Measurements from ENCODE around the gene ERN1. TPM values are rescaled to one million over a fixed set of nuclear protein-coding genes. Genes with fewer than 3 reads are reported as not detected.
A peak's percentile ranks its signal among the peaks of the same experiment; 100 is the strongest.
"Not testable (repeated sequence)": the region's sequence is repeated elsewhere in the genome, so short reads cannot be mapped to it uniquely, and the experiment has no call there.

The ERN1 gene
- 5.9 TPM for total RNA-seq
- 7.4 TPM for polyA plus RNA-seq
- long read RNA-seq, donor 1, partial matches to known transcripts, result 0 of 1 reads
- long read RNA-seq, donor 1, other reads (novel, unspliced or antisense), result 0 of 1 reads
- long read RNA-seq, donor 2, result 0 reads
- long read RNA-seq, donor 3, transcript ERN1-208 (1 exons, 2,068 nt), result major isoform, 5 of 5 reads
- long read RNA-seq, donor 3, partial matches to known transcripts, result 0 of 5 reads
- long read RNA-seq, donor 3, other reads (novel, unspliced or antisense), result 0 of 5 reads
- long read RNA-seq, donor 4, partial matches to known transcripts, result 0 of 5 reads
- long read RNA-seq, donor 4, other reads (novel, unspliced or antisense), result 0 of 5 reads
- long read RNA-seq, donor 5, transcript ERN1-208 (1 exons, 2,068 nt), result major isoform, 5 of 5 reads
- long read RNA-seq, donor 5, partial matches to known transcripts, result 0 of 5 reads
- long read RNA-seq, donor 5, other reads (novel, unspliced or antisense), result 0 of 5 reads
- long read RNA-seq, donor 6, transcript ERN1-208 (1 exons, 2,068 nt), result major isoform, 5 of 5 reads
- long read RNA-seq, donor 6, partial matches to known transcripts, result 0 of 5 reads
- long read RNA-seq, donor 6, other reads (novel, unspliced or antisense), result 0 of 5 reads
- long read RNA-seq, donor 7, transcript ERN1-208 (1 exons, 2,068 nt), result major isoform, 11 of 11 reads
- long read RNA-seq, donor 7, partial matches to known transcripts, result 0 of 11 reads
- long read RNA-seq, donor 7, other reads (novel, unspliced or antisense), result 0 of 11 reads
- long read RNA-seq, donor 8, partial matches to known transcripts, result 0 of 2 reads
- long read RNA-seq, donor 8, other reads (novel, unspliced or antisense), result 0 of 2 reads
- long read RNA-seq, donor 9, partial matches to known transcripts, result 0 of 2 reads
- long read RNA-seq, donor 9, other reads (novel, unspliced or antisense), result 0 of 2 reads
- long read RNA-seq, donor 10, full-length matches to known transcripts, result 5 of 5 reads
- long read RNA-seq, donor 10, partial matches to known transcripts, result 0 of 5 reads
- long read RNA-seq, donor 10, other reads (novel, unspliced or antisense), result 0 of 5 reads

DNA sequence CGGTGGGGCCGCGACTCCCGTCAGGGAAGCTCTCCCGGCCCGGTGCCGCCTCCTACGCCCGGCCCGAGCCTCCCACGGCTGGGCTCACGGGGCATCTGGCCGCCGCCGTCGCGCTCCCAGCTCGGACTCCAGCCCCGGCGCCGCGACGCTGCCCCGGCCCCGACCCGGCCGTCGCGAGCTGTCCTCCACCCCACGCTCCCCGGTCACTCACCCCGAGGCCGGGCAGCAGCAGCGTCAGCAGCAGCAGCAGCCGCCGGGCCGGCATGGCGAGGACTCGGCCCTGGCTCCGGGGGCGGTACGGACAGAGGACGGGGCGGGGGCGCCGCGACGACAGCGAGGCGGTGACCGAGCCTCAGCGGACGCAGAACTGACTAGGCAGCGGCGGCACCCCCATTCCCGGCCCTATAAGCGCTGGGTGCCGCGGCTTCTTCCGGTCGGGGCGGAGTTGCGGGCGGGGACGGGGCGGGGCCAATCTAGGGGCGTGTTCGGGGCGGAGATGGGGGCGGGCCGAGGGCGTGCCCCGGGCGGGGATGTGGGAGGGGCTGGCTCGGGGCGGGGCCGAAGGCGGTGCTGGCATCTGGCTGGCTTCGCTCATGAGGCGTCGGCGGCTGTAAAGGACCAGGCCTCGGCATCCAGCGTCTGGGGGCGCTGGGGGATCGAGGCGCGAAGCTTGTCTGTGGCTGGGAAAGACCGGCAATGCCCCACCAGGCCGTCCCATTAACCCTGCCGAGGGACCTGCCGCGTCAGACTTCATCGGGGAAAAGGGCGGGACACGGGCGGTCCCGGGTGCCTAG, at the start of gene ERN1:
ERN1 (minus strand) TSS at position 380 of the 794 bp plus-strand sequence; CDS start at position 265, 115 bp downstream.
- under 1% methylated on average over 96 of the region's 98 CpGs for WGBS
- peak in 7 of 9 donors; percentile 81 to 92 (median 87) for DNase-seq (ENCODE audit: low read depth in 6 of 9, low spot score in 9 of 9)
- H3K4me1 ChIP-seq (ENCODE audit: control insufficient read depth in 2 of 2, insufficient read depth in 2 of 2, low read length in 2 of 2), result peaks cover 16 to 25% of the 10 kb centered on the region in 2 donors
- H3K27ac ChIP-seq (ENCODE audit: low read depth in 1 of 2, low read length in 1 of 2), result peak within 1 kb of the TSS; percentile 93 to 95
- H3K4me3 ChIP-seq (ENCODE audit: low read length in 2 of 2), result peak within 1 kb of the TSS; percentile 58 to 77
- H3K36me3 ChIP-seq (ENCODE audit: control insufficient read depth in 2 of 2, insufficient read depth in 2 of 2, low read length in 1 of 2), result no peaks in the 10 kb centered on the region
- no peaks in the 10 kb centered on the region for H3K27me3 ChIP-seq (ENCODE audit: control insufficient read depth in 2 of 2, insufficient read depth in 1 of 2, low read length in 1 of 2)
- no peaks in the 10 kb centered on the region for H3K9me3 ChIP-seq (ENCODE audit: control insufficient read depth in 2 of 2, insufficient read depth in 1 of 2, low read length in 1 of 2)

- not testable (repeated sequence) for H3K27ac ChIP-seq (ENCODE audit: low read depth in 1 of 2, low read length in 1 of 2); H3K4me3 ChIP-seq (ENCODE audit: low read length in 2 of 2); H3K9me3 ChIP-seq (ENCODE audit: control insufficient read depth in 2 of 2, insufficient read depth in 1 of 2, low read length in 1 of 2); H3K4me1 ChIP-seq (ENCODE audit: control insufficient read depth in 2 of 2, insufficient read depth in 2 of 2, low read length in 2 of 2); DNase-seq (ENCODE audit: low read depth in 6 of 9, low spot score in 9 of 9); H3K27me3 ChIP-seq (ENCODE audit: control insufficient read depth in 2 of 2, insufficient read depth in 1 of 2, low read length in 1 of 2)
- peaks cover 20 to 25% of the 10 kb centered on the region in 2 donors for H3K36me3 ChIP-seq (ENCODE audit: control insufficient read depth in 2 of 2, insufficient read depth in 2 of 2, low read length in 1 of 2)
- WGBS, result 50% methylated on average over 4 of the region's 4 CpGs
These were observed 49.1 kb upstream of the ERN1 start for GRCh38 chr17:64179024-64179423.

DNA sequence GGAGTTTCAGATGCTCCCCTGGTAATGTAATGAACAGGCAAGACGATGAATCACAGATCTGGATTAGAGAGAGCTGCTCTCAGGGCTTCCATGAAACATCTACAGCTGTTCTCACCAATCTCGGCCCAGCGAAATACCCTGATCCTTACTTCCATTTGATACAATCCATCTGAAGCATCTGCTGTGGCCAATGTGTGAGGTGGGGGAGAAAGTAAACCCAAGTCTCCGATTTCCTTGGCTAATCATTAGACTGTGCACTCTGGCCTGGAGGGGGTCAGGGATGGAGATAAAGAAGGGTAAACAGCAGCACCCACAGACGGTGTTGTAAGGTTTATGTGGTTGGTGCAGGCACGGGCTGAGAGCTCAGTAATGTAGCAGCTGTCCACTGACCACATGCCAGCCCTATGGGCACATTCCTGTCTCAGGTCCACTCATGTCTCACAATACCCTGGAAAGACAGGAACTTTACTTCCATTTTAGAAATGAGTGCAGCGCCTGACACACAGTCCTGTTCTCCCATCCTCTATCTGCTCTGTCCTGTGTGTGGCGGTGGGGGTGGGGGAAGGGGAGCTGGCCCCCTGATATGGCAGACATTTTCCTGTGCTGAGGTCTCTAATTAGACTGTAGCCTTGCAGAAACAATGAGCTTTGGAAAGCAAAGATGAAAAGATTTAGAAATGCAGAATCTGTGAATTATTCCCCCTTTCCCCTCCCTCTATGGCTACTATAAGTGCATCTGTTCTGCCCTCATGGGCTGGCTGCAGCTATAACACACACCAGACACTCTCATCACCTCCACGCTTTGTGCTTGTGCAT, 48.3 kb upstream of the ERN1 start:
- Histone ChIP-seq H3K4me3 (ENCODE audit: low read length in 2 of 2) (no peak overlapping the region), H3K36me3 (ENCODE audit: control insufficient read depth in 2 of 2, insufficient read depth in 2 of 2, low read length in 1 of 2) (peaks cover 20% of the 10 kb centered on the region in 2 donors), H3K9me3 (ENCODE audit: control insufficient read depth in 2 of 2, insufficient read depth in 1 of 2, low read length in 1 of 2) (no peaks in the 10 kb centered on the region), H3K27ac (ENCODE audit: low read depth in 1 of 2, low read length in 1 of 2) (no peak overlapping the region), H3K4me1 (ENCODE audit: control insufficient read depth in 2 of 2, insufficient read depth in 2 of 2, low read length in 2 of 2) (no peaks in the 10 kb centered on the region), H3K27me3 (ENCODE audit: control insufficient read depth in 2 of 2, insufficient read depth in 1 of 2, low read length in 1 of 2) (no peaks in the 10 kb centered on the region)
- DNase-seq (ENCODE audit: low read depth in 6 of 9, low spot score in 9 of 9), result no peak
- WGBS, result 87% methylated on average over 9 of the region's 9 CpGs

- no peak overlapping the region for H3K27ac ChIP-seq (ENCODE audit: low read depth in 1 of 2, low read length in 1 of 2)
- WGBS, result 97% methylated on average over 7 of the region's 7 CpGs
- H3K36me3 ChIP-seq (ENCODE audit: control insufficient read depth in 2 of 2, insufficient read depth in 2 of 2, low read length in 1 of 2), result peaks cover 20% of the 10 kb centered on the region in 2 donors
- H3K27me3 ChIP-seq (ENCODE audit: control insufficient read depth in 2 of 2, insufficient read depth in 1 of 2, low read length in 1 of 2), result no peaks in the 10 kb centered on the region
- no peaks in the 10 kb centered on the region for H3K9me3 ChIP-seq (ENCODE audit: control insufficient read depth in 2 of 2, insufficient read depth in 1 of 2, low read length in 1 of 2)
- no peak overlapping the region for H3K4me3 ChIP-seq (ENCODE audit: low read length in 2 of 2)
- DNase-seq (ENCODE audit: low read depth in 6 of 9, low spot score in 9 of 9), result no peak
- no peaks in the 10 kb centered on the region for H3K4me1 ChIP-seq (ENCODE audit: control insufficient read depth in 2 of 2, insufficient read depth in 2 of 2, low read length in 2 of 2)
These were observed 47.5 kb upstream of the ERN1 start for GRCh38 chr17:64177311-64178010.

GRCh38 chr17:64176556-64176955, 46.6 kb upstream of the ERN1 start:
- Histone ChIP-seq H3K27ac (ENCODE audit: low read depth in 1 of 2, low read length in 1 of 2) (no peak overlapping the region), H3K4me3 (ENCODE audit: low read length in 2 of 2) (no peak overlapping the region), H3K27me3 (ENCODE audit: control insufficient read depth in 2 of 2, insufficient read depth in 1 of 2, low read length in 1 of 2) (no peaks in the 10 kb centered on the region), H3K36me3 (ENCODE audit: control insufficient read depth in 2 of 2, insufficient read depth in 2 of 2, low read length in 1 of 2) (peaks cover 20 to 22% of the 10 kb centered on the region in 2 donors), H3K4me1 (ENCODE audit: control insufficient read depth in 2 of 2, insufficient read depth in 2 of 2, low read length in 2 of 2) (no peaks in the 10 kb centered on the region), H3K9me3 (ENCODE audit: control insufficient read depth in 2 of 2, insufficient read depth in 1 of 2, low read length in 1 of 2) (no peaks in the 10 kb centered on the region)
- DNase-seq (ENCODE audit: low read depth in 6 of 9, low spot score in 9 of 9), result no peak

DNA sequence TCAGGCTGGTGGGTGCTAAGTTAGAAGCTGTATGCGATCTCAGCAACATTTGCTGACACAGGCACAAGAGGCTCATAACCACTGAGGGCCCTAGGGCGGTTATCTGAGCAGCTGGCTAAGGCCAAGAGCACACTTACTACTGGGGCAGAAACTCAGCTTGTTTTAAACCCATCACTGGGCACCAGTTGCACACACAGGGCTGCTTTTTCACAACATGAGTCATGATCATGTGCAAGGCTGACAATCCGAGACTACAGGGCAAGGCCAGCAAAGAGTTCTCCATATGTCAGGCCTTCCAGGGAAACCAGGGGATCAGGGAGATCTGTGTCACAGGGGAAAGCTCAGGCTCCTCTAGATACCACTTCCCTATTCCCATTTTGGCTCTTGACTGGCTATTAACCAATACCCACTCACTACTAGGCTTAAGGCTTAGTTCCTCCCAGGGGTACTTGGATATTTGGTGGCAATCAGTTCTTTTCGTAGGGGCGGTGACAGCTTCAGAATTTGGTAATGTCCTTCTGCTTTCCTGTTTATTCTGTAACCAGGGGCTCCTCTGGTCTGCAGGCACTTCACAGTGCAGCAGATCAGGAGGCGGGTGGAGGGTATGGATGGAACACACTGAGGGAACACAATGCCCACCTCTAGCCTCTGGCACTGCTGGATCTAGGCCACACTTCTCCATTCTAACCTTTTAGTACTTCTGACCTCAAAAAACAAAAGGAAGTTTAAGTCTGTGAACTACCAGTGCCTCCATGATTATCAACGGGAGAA, 44.9 kb upstream of the ERN1 start:
- Histone ChIP-seq H3K27me3 (ENCODE audit: control insufficient read depth in 2 of 2, insufficient read depth in 1 of 2, low read length in 1 of 2) (no peaks in the 10 kb centered on the region), H3K4me3 (ENCODE audit: low read length in 2 of 2) (no peak overlapping the region), H3K9me3 (ENCODE audit: control insufficient read depth in 2 of 2, insufficient read depth in 1 of 2, low read length in 1 of 2) (no peaks in the 10 kb centered on the region), H3K4me1 (ENCODE audit: control insufficient read depth in 2 of 2, insufficient read depth in 2 of 2, low read length in 2 of 2) (no peaks in the 10 kb centered on the region), H3K27ac (ENCODE audit: low read depth in 1 of 2, low read length in 1 of 2) (no peak overlapping the region), H3K36me3 (ENCODE audit: control insufficient read depth in 2 of 2, insufficient read depth in 2 of 2, low read length in 1 of 2) (peaks cover 29 to 33% of the 10 kb centered on the region in 2 donors)
- 96% methylated on average over 7 of the region's 7 CpGs for WGBS
- DNase-seq (ENCODE audit: low read depth in 6 of 9, low spot score in 9 of 9), result no peak

- Histone ChIP-seq H3K27me3 (ENCODE audit: control insufficient read depth in 2 of 2, insufficient read depth in 1 of 2, low read length in 1 of 2) (no peaks in the 10 kb centered on the region), H3K9me3 (ENCODE audit: control insufficient read depth in 2 of 2, insufficient read depth in 1 of 2, low read length in 1 of 2) (no peaks in the 10 kb centered on the region), H3K4me3 (ENCODE audit: low read length in 2 of 2) (no peak overlapping the region), H3K36me3 (ENCODE audit: control insufficient read depth in 2 of 2, insufficient read depth in 2 of 2, low read length in 1 of 2) (peaks cover 24 to 33% of the 10 kb centered on the region in 2 donors), H3K27ac (ENCODE audit: low read depth in 1 of 2, low read length in 1 of 2) (no peak overlapping the region), H3K4me1 (ENCODE audit: control insufficient read depth in 2 of 2, insufficient read depth in 2 of 2, low read length in 2 of 2) (no peaks in the 10 kb centered on the region)
- 97% methylated on average over 3 of the region's 3 CpGs for WGBS
- no peak for DNase-seq (ENCODE audit: low read depth in 6 of 9, low spot score in 9 of 9)
These were observed 43.7 kb upstream of the ERN1 start for GRCh38 chr17:64173646-64174045.
